K562 (cell line): ENCODE results near the gene C19orf12. TPM values are rescaled to one million over a fixed set of nuclear protein-coding genes. Genes with fewer than 3 reads are reported as not detected.

Experiments used
- ATAC-seq: fragments of 200-7000 bp; cut with Tn5 transposase; 3 replicates; pipeline ENCODE4 v1.9.1; 2020; ENCODE audit warnings: moderate library complexity
- BruUV-seq: library from RNA; stranded (reverse); fragments of 400-500 nt; replicated peaks from 2 replicates; lab custom pipeline; 2021; lab: Mats Ljungman, UMichigan
- CTCF ChIA-PET: fragments of 300-600 bp; formaldehyde crosslinking; extraction: SDS; loops from one replicate; lab custom pipeline; 2021; ENCODE audit warnings: low intra/inter-chr PET ratio; lab: Yijun Ruan, JAX
- POLR2A ChIA-PET: fragments of 300-600, 350-650 bp; sonication (Branson Sonifier 250); formaldehyde crosslinking; extraction: SDS; loops from one replicate; lab custom pipeline; 2021; ENCODE audit warnings: antibody characterized with exemption, inconsistent platforms; lab: Yijun Ruan, JAX
- DNase-seq, 4 experiments: peaks; one replicate each; pipeline versions ENCODE4 v3.0.0 to v3.0.0-alpha.2; 2011 to 2018; ENCODE audit warnings: low spot score in 3 of 4, mixed read lengths in 3 of 4; ENCODE audit errors: extremely low read depth in 1 of 4
- FAIRE-seq: peaks from 2 replicates; lab custom pipeline; 2011; peaks lifted over from hg19 to GRCh38; lab: Jason Lieb, UNC
- H2AFZ ChIP-seq: 2 replicates; pipeline ENCODE4 v1.6.0; 2011; ENCODE audit warnings: low read depth, low read length, control low read depth, inconsistent platforms
- H3K27ac ChIP-seq: fragments of 200-600 bp; 3 replicates; pipeline ENCODE4 v1.8.0; 2011; ENCODE audit warnings: low read depth, mild to moderate bottlenecking, control low read depth, inconsistent platforms, low read length, moderate library complexity, mixed read lengths; ENCODE audit errors: extremely low read depth
- H3K27me3 ChIP-seq, 2 experiments: fragments of 300-600 bp in 1 of 2; 2 replicates in 1 of 2; 3 replicates in 1 of 2; pipeline versions ENCODE4 v1.6.0 to v1.8.0; 2011; ENCODE audit warnings: inconsistent platforms in 2 of 2, low read length in 2 of 2, mild to moderate bottlenecking in 1 of 2, mixed read lengths in 1 of 2, moderate library complexity in 1 of 2; ENCODE audit not compliant: control insufficient read depth in 2 of 2, insufficient read depth in 2 of 2
- H3K36me3 ChIP-seq: fragments of 300-600 bp; 3 replicates; pipeline ENCODE4 v1.8.0; 2011; ENCODE audit warnings: mild to moderate bottlenecking, low read length, inconsistent platforms; ENCODE audit not compliant: control insufficient read depth, insufficient read depth
- H3K4me1 ChIP-seq, 2 experiments: fragments of 200-600 bp in 1 of 2; replicated peaks in 1 of 2; 2 replicates in 1 of 2; 3 replicates in 1 of 2; pipeline versions ENCODE4 v1.5.1 to v1.8.0; 2011; ENCODE audit warnings: inconsistent platforms in 2 of 2, low read length in 2 of 2, mild to moderate bottlenecking in 1 of 2, mixed read lengths in 1 of 2, moderate library complexity in 1 of 2; ENCODE audit not compliant: control insufficient read depth in 2 of 2, insufficient read depth in 2 of 2
- H3K4me2 ChIP-seq: 2 replicates; pipeline ENCODE4 v1.6.1; 2011; ENCODE audit warnings: low read length, control low read depth, inconsistent platforms, mixed read lengths; ENCODE audit not compliant: insufficient read depth
- H3K4me3 ChIP-seq: fragments of 200-600 bp; sonication (generic), shearing (Covaris generic); 2 replicates; pipeline ENCODE4 v1.5.1; 2016; ENCODE audit warnings: control low read depth, inconsistent platforms
- H3K79me2 ChIP-seq: fragments of 200-600 bp; 3 replicates; pipeline ENCODE4 v1.8.0; 2011; ENCODE audit warnings: low read length, inconsistent platforms; ENCODE audit not compliant: control insufficient read depth, insufficient read depth
- H3K9ac ChIP-seq, 2 experiments: 2 replicates each; pipeline versions ENCODE4 v1.6.0 to v1.6.1; 2011; ENCODE audit warnings: low read depth in 2 of 2, low read length in 2 of 2, control low read depth in 1 of 2, inconsistent platforms in 1 of 2, mild to moderate bottlenecking in 1 of 2, mixed read lengths in 1 of 2; ENCODE audit not compliant: insufficient read depth in 1 of 2
- H3K9me1 ChIP-seq: one replicate; pipeline ENCODE4 v1.6.0; 2011; ENCODE audit warnings: inconsistent platforms, mild to moderate bottlenecking, low read length, moderate library complexity; ENCODE audit not compliant: control insufficient read depth, insufficient read depth
- H3K9me3 ChIP-seq: replicated peaks from 2 replicates; pipeline ENCODE4 v1.5.1; 2011; ENCODE audit warnings: low read depth, low read length, inconsistent platforms; ENCODE audit not compliant: control insufficient read depth, insufficient read depth
- H4K20me1 ChIP-seq: replicated peaks from 2 replicates; pipeline ENCODE4 v1.6.1; 2011; ENCODE audit warnings: low read length, inconsistent platforms, mixed read lengths; ENCODE audit not compliant: control insufficient read depth, insufficient read depth
- ETV1 ChIP-seq: fragments of 450-650 bp; conservative IDR thresholded peaks from 2 replicates; pipeline ENCODE4 v1.6.1; 2016; ENCODE audit warnings: missing genetic modification characterization, control low read depth, low read depth, missing compliant biosample characterization
- EWSR1 ChIP-seq: fragments of 450-650 bp; IDR thresholded peaks from 2 replicates; pipeline ENCODE4 v1.6.1; 2018; ENCODE audit warnings: borderline replicate concordance, mild to moderate bottlenecking, low read depth, moderate library complexity; ENCODE audit not compliant: partially characterized antibody
- LARP7 ChIP-seq: fragments of 450-650 bp; IDR thresholded peaks from 2 replicates; pipeline ENCODE4 v1.6.1; 2016
- LCOR ChIP-seq: sonication (generic); formaldehyde crosslinking; IDR thresholded peaks from 2 replicates; pipeline ENCODE4 v1.8.0; 2022; ENCODE audit warnings: mild to moderate bottlenecking, missing genetic modification reagents
- NR2F6 ChIP-seq: fragments of 450-650 bp; formaldehyde crosslinking; IDR thresholded peaks from 2 replicates; pipeline ENCODE4 v1.4.0; 2020; ENCODE audit warnings: mild to moderate bottlenecking
- PHF8 ChIP-seq: fragments of 200-600 bp; sonication (generic); IDR thresholded peaks from 2 replicates; pipeline ENCODE4 v1.6.1; 2012; ENCODE audit warnings: mixed run types, mild to moderate bottlenecking, inconsistent platforms, low read length, moderate library complexity, borderline replicate concordance
- RFX1 ChIP-seq: fragments of 450-650 bp; IDR thresholded peaks from 2 replicates; pipeline ENCODE4 v1.6.1; 2016; ENCODE audit warnings: mild to moderate bottlenecking, moderate library complexity
- RHOXF2B ChIP-seq: fragments of 250-450 bp; sonication (Bioruptor Pico); conservative IDR thresholded peaks from 2 replicates; pipeline ENCODE4 v1.5.1; 2021
- SIN3A ChIP-seq, 2 experiments: fragments of 150-350 bp in 1 of 2; IDR thresholded peaks; 2 replicates each; pipeline ENCODE4 v1.6.1; 2011 to 2016; ENCODE audit warnings: borderline replicate concordance in 2 of 2, low read depth in 2 of 2, low read length in 2 of 2, mild to moderate bottlenecking in 2 of 2, moderate library complexity in 2 of 2; ENCODE audit not compliant: control insufficient read depth in 1 of 2
- SMARCE1 ChIP-seq: fragments of 450-650 bp; IDR thresholded peaks from 2 replicates; pipeline ENCODE4 v1.7.1; 2016; ENCODE audit warnings: mild to moderate bottlenecking
- SRSF7 ChIP-seq: fragments of 200-400 bp; formaldehyde crosslinking; optimal IDR thresholded peaks from 2 replicates; pipeline ENCODE3; 2017; ENCODE audit warnings: mild to moderate bottlenecking, low read depth, low read length
- ZFP91 ChIP-seq: sonication (generic); formaldehyde crosslinking; IDR thresholded peaks from 2 replicates; pipeline ENCODE4 v1.8.0; 2022; ENCODE audit warnings: mild to moderate bottlenecking, missing genetic modification reagents
- ZFX ChIP-seq: sonication (generic); formaldehyde crosslinking; IDR thresholded peaks from 2 replicates; pipeline ENCODE4 v1.8.0; 2022; ENCODE audit warnings: mild to moderate bottlenecking, missing genetic modification reagents, moderate library complexity
- ZNF347 ChIP-seq: fragments of 450-650 bp; formaldehyde crosslinking; IDR thresholded peaks from 2 replicates; pipeline ENCODE4 v1.4.0; 2020; ENCODE audit warnings: low read depth, mild to moderate bottlenecking, moderate library complexity
- ZNF408 ChIP-seq: fragments of 250-450 bp; sonication (Bioruptor Pico); IDR thresholded peaks from 2 replicates; pipeline ENCODE4 v1.4.0; 2020; ENCODE audit warnings: low read depth, mild to moderate bottlenecking, moderate library complexity
- WGBS: fragments of 100-300 bp; shearing (Covaris generic); methylation state at CpG from one replicate; pipeline ENCODE4 v1.1.6; 2016; ENCODE audit warnings: low coverage, mixed read lengths; ENCODE audit not compliant: insufficient coverage; ENCODE audit errors: missing lambda C conversion rate; 5-methylcytosine and 5-hydroxymethylcytosine counted together
- in situ Hi-C: fragments of 300-500 bp; cut with MboI; formaldehyde crosslinking; loops from 4 replicates; pipeline ENCODE4 v1.15.0; 2018; ENCODE audit warnings: inconsistent platforms, mixed read lengths
- intact Hi-C: fragments of 100-400 bp; cut with micrococcal nuclease; formaldehyde crosslinking; loops from 2 replicates; pipeline ENCODE4 v1.14.2; 2022
- polyA plus RNA-seq, 8 experiments: library from polyadenylated mRNA; depleted of rRNA in 4 of 8; stranded (reverse) in 5 of 8; unstranded in 3 of 8; fragments of >200 nt; fragmentation: Nextera tagmentation in 2 of 8; fragmentation: Illumina TruSeq in 1 of 8; extraction: Ambion mirVana in 2 of 8; extraction: Trizol in 1 of 8; gene quantifications; 2 replicates each; pipeline versions ENCODE4 v1.2.1 to v1.2.3, GENCODE V29; 2011 to 2014; ENCODE audit warnings: inconsistent platforms in 1 of 8, missing spikeins in 1 of 8
- total RNA-seq, 7 experiments: library from RNA; depleted of rRNA in 6 of 7; stranded (reverse); fragments of >200 nt in 6 of 7; fragmentation: Illumina TruSeq in 2 of 7; extraction: Trizol in 2 of 7; gene quantifications; 2 replicates each; pipeline versions ENCODE4 v1.2.1 to v1.2.3, GENCODE V29; 2011 to 2021; ENCODE audit warnings: low replicate concordance in 1 of 7
- TF ChIP-seq, protein P1 (sequence below), 3 experiments: fragments of 200-800 bp in 1 of 3; sonication (Bioruptor generic) in 1 of 3; sonication (generic) in 1 of 3; formaldehyde crosslinking in 1 of 3; IDR thresholded peaks; 2 replicates each; pipeline versions ENCODE4 v1.6.1 to v1.8.0; 2016 to 2022; ENCODE audit warnings: mild to moderate bottlenecking in 2 of 3, missing compliant biosample characterization in 2 of 3, missing genetic modification characterization in 2 of 3, missing genetic modification reagents in 1 of 3

The C19orf12 gene
- total and polyA plus RNA-seq, 9 of the 15 experiments (the other 6 are each of a cell fraction or from before 2014, with no cell fraction given): 1.9 to 14.5 (median 10.2) TPM

- TF ChIP-seq, protein P1, sequence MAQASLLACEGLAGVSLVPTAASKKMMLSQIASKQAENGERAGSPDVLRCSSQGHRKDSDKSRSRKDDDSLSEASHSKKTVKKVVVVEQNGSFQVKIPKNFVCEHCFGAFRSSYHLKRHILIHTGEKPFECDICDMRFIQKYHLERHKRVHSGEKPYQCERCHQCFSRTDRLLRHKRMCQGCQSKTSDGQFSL (CRISPR knock-in tag; IDR thresholded peaks at IDR 0.05): no peak
- TF ChIP-seq, protein P1 (tag; IDR thresholded peaks at IDR 0.05): no peak; a peak in 1 of 4 replicates
- no peak for TF ChIP-seq RHOXF2B (CRISPR knock-in tag)
Measured at GRCh38 chr19:29687897-29688728, 26.9 kb downstream of the C19orf12 start (continued).

- FAIRE-seq (peak; percentile 60), ATAC-seq (peak; percentile 88), DNase-seq (peak in 2 of 4 experiments; percentile 45 to 72)
- Histone ChIP-seq H3K9ac (peak overlapping the region; percentile 63 to 65), H2AFZ (peak overlapping the region; percentile 89), H3K36me3 (no peaks in the 10 kb centered on the region), H3K4me3 (no peak overlapping the region; the same call in 1 of the 2 replicates), H4K20me1 (no peaks in the 10 kb centered on the region), H3K4me1 (peaks cover 13 to 29% of the 10 kb centered on the region in 2 experiments; a peak in 4 of 5 replicates), H3K4me2 (peak overlapping the region; percentile 72), H3K79me2 (no peaks in the 10 kb centered on the region), H3K27ac (peak overlapping the region; percentile 79), H3K9me3 (peaks cover 6% of the 10 kb centered on the region; the same call in 1 of the 2 replicates), H3K9me1 (no peaks in the 10 kb centered on the region), H3K27me3 (no peaks in the 10 kb centered on the region)
- WGBS: 15% methylated on average over 14 of the region's 17 CpGs
- intact Hi-C loops (loop anchor here (1.0 kb wide), 1 partner anchor 22 kb away; the partner anchor contains the start of gene PLEKHF1), in situ Hi-C loops (no loop called here)
- POLR2A ChIA-PET: interaction anchor here (0.9 to 1.3 kb wide), 2 partner anchors 9 to 21 kb away, joined by 3 to 6 read pairs; no protein-coding TSS in a partner anchor
- CTCF ChIA-PET: interaction anchor here (0.6 kb wide), 1 partner anchor 83 kb away, joined by 4 read pairs; no protein-coding TSS in a partner anchor
- TSS peak; percentile 95 for BruUV-seq
- TF ChIP-seq ZFP91 (CRISPR knock-in tag) (no peak), PHF8 (peak; percentile 36; the same call in 1 of the 2 replicates), ZNF347 (no peak), EWSR1 (no peak), SIN3A (IDR thresholded peaks at IDR 0.05; ENCODE audit: borderline replicate concordance in 2 of 2, control insufficient read depth in 1 of 2, low read depth in 2 of 2, low read length in 2 of 2) (no peak), LCOR (CRISPR knock-in tag) (no peak), NR2F6 (CRISPR knock-in tag) (no peak), ZNF408 (CRISPR knock-in tag) (no peak), SRSF7 (no peak), SMARCE1 (peak; percentile 46; the same call in 1 of the 2 replicates), LARP7 (no peak), ZFX (CRISPR knock-in tag) (peak; percentile 42; the same call in 1 of the 2 replicates), RFX1 (peak; percentile 76), ETV1 (tag) (peak; percentile 47; the same call in 1 of the 2 replicates)
Measured at GRCh38 chr19:29687244-29687896, 27.7 kb downstream of the C19orf12 start.
